Testis (tissue), 3 donors: ENCODE data around the gene POLR2E. TPM values are rescaled to one million over a fixed set of nuclear protein-coding genes. Genes with fewer than 3 reads are reported as not detected.

Source experiments
- DNase-seq: peaks from one replicate; pipeline ENCODE4 v3.0.0-alpha.2; 2019
- H3K27ac ChIP-seq, 2 donors: fragments of 200-600 bp; sonication (generic); one replicate each; pipeline ENCODE4 v1.5.1; 2019
- H3K27me3 ChIP-seq: fragments of 200-600 bp; sonication (generic); one replicate; pipeline ENCODE4 v1.5.1; 2019
- H3K36me3 ChIP-seq: fragments of 200-600 bp; sonication (generic); one replicate; pipeline ENCODE4 v1.5.1; 2017; ENCODE audit warnings: low read depth; ENCODE audit errors: missing control alignments
- H3K4me1 ChIP-seq: fragments of 200-600 bp; sonication (generic); one replicate; pipeline ENCODE4 v1.5.1; 2019
- H3K4me3 ChIP-seq, 2 donors: fragments of 200-600 bp; sonication (generic); one replicate each; pipeline ENCODE4 v1.5.1; 2017 to 2019
- H3K9me3 ChIP-seq: fragments of 200-600 bp; sonication (generic); one replicate; pipeline ENCODE4 v1.5.1; 2017
- POLR2A ChIP-seq: fragments of 450-650 bp; IDR thresholded peaks from one replicate; pipeline ENCODE4 v1.6.1; 2017; ENCODE audit warnings: antibody characterized with exemption, mild to moderate bottlenecking, moderate library complexity
- WGBS, 2 donors: methylation state at CpG; one replicate each; pipeline ENCODE4 v1.1.5; 2018; 5-methylcytosine and 5-hydroxymethylcytosine counted together
- intact Hi-C: fragments of 100-400 bp; cut with DNase I; formaldehyde crosslinking; loops from one replicate; pipeline ENCODE4 v1.15.1; 2023; ENCODE audit warnings: low total_unique reads
- polyA plus RNA-seq: library from polyadenylated mRNA; stranded (reverse); fragments of 350-450 nt; fragmentation: Illumina TruSeq; extraction: RNeasy Lipid Tissue Mini Kit (QIAGEN cat#74804); gene quantifications from one replicate; pipeline ENCODE4 v1.2.3, GENCODE V29; 2014; ENCODE audit warnings: low read depth, low replicate concordance; ENCODE audit not compliant: insufficient read depth
- total RNA-seq, 2 donors: library from RNA; depleted of rRNA; stranded (reverse); fragments of >200 nt; gene quantifications; one replicate each; pipeline ENCODE4 v1.2.3, GENCODE V29; 2016
- TF ChIP-seq, protein P1 (sequence below), 3 experiments: fragments of 450-650 bp in 2 of 3; fragments of 200-600 bp in 1 of 3; sonication (generic) in 1 of 3; IDR thresholded peaks; one replicate each; pipeline ENCODE4 v1.5.1; 2016 to 2019; ENCODE audit warnings: antibody characterized with exemption in 3 of 3, mild to moderate bottlenecking in 2 of 3, moderate library complexity in 1 of 3

POLR2E gene
- total and polyA plus RNA-seq, 3 donors from 2014 or later, result 96.5 to 246 (median 143) TPM

DNA sequence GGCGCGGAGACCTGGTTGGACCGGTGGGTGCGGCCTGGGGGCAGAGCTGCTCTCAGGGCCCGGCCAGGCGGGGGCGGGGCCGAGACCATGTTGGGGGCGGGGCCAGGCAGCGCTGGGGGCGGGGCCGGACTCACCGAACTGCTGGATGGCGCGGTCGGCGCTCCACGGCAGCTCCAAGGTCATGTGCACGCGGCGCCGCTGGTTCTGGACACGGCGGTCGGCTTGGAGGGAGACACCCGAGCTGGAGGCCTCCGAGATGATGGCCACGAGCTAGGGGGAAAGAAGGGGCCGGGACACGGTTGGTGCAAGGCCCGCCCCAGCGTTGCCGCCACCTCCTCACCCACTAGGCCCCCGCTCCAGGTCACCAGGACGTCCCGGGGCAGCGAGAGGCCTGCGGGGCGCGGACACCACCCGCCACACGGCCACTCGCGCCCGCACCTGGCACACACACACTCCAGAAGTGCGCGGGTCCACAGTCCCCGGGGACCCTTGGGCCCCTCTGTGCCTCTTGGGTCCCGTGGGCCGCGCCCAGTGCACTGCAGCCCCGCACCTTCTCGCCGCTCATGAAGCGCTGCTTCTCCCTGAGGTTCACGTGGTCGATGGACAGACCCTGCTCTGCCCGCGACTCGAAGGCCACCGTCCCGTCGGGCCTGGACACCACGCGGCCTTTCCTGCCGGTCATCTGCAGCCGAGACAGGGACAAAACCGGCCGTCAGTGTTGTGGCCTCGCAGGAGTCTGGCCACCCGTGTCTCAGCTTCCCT, 17.3 kb upstream of the POLR2E start:
- TF ChIP-seq, protein P1, sequence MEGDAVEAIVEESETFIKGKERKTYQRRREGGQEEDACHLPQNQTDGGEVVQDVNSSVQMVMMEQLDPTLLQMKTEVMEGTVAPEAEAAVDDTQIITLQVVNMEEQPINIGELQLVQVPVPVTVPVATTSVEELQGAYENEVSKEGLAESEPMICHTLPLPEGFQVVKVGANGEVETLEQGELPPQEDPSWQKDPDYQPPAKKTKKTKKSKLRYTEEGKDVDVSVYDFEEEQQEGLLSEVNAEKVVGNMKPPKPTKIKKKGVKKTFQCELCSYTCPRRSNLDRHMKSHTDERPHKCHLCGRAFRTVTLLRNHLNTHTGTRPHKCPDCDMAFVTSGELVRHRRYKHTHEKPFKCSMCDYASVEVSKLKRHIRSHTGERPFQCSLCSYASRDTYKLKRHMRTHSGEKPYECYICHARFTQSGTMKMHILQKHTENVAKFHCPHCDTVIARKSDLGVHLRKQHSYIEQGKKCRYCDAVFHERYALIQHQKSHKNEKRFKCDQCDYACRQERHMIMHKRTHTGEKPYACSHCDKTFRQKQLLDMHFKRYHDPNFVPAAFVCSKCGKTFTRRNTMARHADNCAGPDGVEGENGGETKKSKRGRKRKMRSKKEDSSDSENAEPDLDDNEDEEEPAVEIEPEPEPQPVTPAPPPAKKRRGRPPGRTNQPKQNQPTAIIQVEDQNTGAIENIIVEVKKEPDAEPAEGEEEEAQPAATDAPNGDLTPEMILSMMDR (IDR thresholded peaks at IDR 0.05), result no peak
- no peak for TF ChIP-seq POLR2A
- Histone ChIP-seq H3K27ac (peak overlapping the region; percentile 59 to 86), H3K36me3 (no peaks in the 10 kb centered on the region), H3K4me3 (peak overlapping the region in 1 of 2 donors; percentile 23), H3K4me1 (peaks cover 35% of the 10 kb centered on the region), H3K27me3 (no peaks in the 10 kb centered on the region), H3K9me3 (no peaks in the 10 kb centered on the region)
- DNase-seq, result peak; percentile 88
- 53 to 75% methylated on average over 9 to 71 of the region's 71 CpGs for WGBS, 2 donors
- intact Hi-C loops, result loop anchor here (5.0 kb wide), 1 partner anchor 60 kb away; the partner anchor contains the start of gene SBNO2

DNA sequence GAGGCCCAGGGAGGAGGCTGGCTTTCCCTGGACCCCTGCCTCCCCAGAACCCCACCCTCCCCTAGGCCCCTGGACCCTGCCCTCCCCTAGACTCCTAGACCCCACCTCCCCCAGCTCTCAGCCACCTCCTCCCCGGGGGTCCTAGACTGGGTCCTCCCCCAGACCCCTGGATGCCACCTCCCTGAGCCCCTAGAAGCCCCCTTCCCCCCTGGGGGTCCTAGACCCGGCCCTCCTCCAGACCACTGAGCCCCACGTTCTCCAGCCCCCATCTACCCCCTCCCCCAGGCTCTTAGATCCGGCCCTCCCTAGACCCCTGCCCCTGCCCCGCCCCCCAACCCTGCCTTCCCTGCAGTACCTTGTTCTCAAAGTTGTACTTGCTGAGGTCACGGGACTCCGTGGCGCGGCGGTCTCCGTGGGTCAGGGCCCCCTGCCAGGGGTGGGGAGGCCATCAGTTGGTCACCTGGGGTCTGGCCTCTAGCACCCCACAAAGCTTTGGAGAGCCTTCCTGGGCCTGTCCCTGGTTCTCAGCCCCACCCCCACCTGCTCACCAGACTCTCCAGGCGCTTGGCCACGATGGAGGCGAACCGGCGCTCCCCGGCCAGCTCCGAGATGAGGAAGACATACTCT, 16.6 kb upstream of the POLR2E start:
- no peaks in the 10 kb centered on the region for H3K27me3 ChIP-seq
- peaks cover 35% of the 10 kb centered on the region for H3K4me1 ChIP-seq
- intact Hi-C loops, result loop anchor here (5.0 kb wide), 1 partner anchor 61 kb away; the partner anchor contains the start of gene SBNO2
- no peak for TF ChIP-seq POLR2A
- TF ChIP-seq, protein P1 (IDR thresholded peaks at IDR 0.05), result no peak
- 61 to 68% methylated on average over 4 to 17 of the region's 18 CpGs for WGBS, 2 donors
- H3K27ac ChIP-seq, result peak overlapping the region; percentile 59 to 86
- peak overlapping the region in 1 of 2 donors; percentile 23 for H3K4me3 ChIP-seq
- H3K36me3 ChIP-seq, result no peaks in the 10 kb centered on the region
- no peaks in the 10 kb centered on the region for H3K9me3 ChIP-seq
- DNase-seq, result no peak

DNA sequence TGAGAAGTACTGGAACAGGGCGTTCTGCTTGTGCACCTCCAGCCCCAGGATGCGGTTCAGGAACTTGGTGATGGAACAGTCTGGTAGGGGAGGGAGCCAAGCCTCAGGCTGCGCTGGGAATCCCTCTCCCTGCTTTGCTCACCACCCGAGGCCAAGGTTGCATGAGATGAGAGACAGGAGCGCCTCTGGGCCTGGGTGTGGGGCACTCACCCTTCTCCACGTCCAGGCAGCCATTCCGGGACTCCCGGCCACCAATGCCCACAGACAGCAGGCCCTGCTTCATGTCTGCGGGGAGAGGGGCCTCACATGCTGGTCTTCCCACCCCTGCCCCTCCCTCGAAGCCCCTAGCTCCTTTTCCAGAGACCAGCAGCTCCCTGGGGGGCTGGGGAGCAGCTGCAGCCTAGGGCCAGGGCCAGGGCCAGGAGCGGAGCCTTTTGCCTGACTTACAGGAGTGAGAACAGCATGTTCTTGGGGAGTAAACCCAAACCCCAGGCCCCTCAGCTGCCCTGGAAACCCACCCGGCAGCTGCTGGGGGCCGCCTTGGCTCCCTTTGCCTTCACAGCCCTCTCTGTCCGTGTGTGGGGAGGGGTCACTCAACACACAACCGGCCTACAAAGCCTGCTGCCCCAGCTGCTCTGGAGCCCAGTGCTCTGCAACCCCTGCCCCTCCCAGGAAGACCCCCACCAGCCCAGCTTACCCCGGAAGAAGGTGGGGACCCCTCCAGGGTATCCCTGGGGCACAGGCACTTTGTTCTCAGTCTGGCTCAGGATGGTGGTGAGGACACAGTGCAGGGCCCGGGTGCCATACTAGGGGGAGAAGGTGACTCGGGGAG, 15.8 kb upstream of the POLR2E start:
- Histone ChIP-seq H3K36me3 (no peaks in the 10 kb centered on the region), H3K4me3 (no peak overlapping the region), H3K9me3 (no peaks in the 10 kb centered on the region), H3K4me1 (peaks cover 36% of the 10 kb centered on the region), H3K27me3 (no peaks in the 10 kb centered on the region), H3K27ac (peak overlapping the region; percentile 59 to 86)
- peak; percentile 61 for DNase-seq
- intact Hi-C loops, result loop anchor here (5.0 kb wide), 1 partner anchor 61 kb away; the partner anchor contains the start of gene SBNO2
- 43 to 50% methylated on average over 14 to 18 of the region's 18 CpGs for WGBS, 2 donors
- no peak for TF ChIP-seq POLR2A
- TF ChIP-seq, protein P1 (IDR thresholded peaks at IDR 0.05), result no peak

DNA sequence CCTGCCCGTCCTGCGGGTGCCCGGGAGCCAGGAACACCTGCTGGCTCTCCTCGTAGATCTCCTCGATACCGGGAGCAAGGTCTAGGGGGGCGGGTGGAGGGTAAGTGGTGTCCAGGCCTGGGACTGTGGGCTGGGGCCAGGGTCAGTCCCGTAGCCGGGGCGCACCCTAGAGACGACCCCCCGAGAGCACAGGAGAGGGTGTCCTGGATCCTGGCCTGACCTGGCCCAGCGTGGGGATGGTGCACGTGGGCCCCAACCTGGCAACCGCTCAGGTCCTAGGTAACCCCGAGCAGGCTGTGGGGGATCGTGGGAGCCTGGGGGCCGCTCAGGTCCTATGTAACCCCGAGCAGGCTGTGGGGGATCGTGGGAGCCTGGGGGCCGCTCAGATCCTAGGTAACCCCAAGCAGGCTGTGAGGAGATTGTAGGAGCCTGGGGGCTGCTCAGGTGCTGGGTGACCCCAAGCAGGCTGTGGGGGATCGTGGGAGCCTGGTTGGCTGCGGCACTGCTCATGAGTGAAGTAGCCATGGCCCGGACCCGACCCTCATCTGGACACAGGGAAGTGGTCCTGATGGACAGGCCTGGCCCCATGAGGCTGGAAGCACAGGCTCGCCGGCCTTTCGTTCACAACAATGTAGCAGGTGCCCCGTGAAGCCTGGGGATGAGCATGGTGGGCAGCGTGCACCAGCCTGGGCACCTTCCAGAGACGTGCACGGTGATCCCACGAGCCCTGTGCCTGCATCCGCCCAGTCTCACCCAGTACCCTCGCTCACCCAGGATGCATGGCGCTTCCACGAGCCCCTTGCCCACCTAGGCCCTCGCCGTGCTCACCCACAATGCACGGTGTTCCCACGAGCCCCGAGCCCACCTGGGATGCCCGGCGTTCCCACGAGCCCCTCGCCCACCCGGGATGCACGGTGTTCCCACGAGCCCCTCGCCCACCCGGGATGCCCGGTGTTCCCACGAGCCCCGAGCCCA, 14.8 kb upstream of the POLR2E start:
- Histone ChIP-seq H3K9me3 (no peaks in the 10 kb centered on the region), H3K27ac (no peak overlapping the region), H3K27me3 (no peaks in the 10 kb centered on the region), H3K4me3 (no peak overlapping the region), H3K36me3 (no peaks in the 10 kb centered on the region), H3K4me1 (peaks cover 46% of the 10 kb centered on the region)
- no peak for TF ChIP-seq POLR2A
- TF ChIP-seq, protein P1 (IDR thresholded peaks at IDR 0.05), result no peak
- intact Hi-C loops, result loop anchor here (5.0 kb wide), 1 partner anchor 62 kb away; the partner anchor contains the start of gene SBNO2
- no peak for DNase-seq
- WGBS, 2 donors, result 79 to 90% methylated on average over 29 to 54 of the region's 54 CpGs
